Endothelial cell of umbilical vein (primary cell): ENCODE results near the gene APPL2. TPM values are rescaled to one million over a fixed set of nuclear protein-coding genes. Genes with fewer than 3 reads are reported as not detected.

Experiments
- BruUV-seq: library from RNA; stranded (reverse); fragments of 400-500 nt; replicated peaks from 2 replicates; lab custom pipeline; 2021; lab: Mats Ljungman, UMichigan
- CTCF ChIA-PET: fragments of 300-600, 350-600 bp; sonication (Branson Sonifier 250); formaldehyde crosslinking; loops from one replicate; lab custom pipeline; 2021; ENCODE audit warnings: antibody characterized with exemption, inconsistent platforms; lab: Charles Lee
- POLR2A ChIA-PET: fragments of 300-600, 350-600 bp; sonication (Branson Sonifier 250); formaldehyde crosslinking; loops from one replicate; lab custom pipeline; 2021; ENCODE audit warnings: antibody characterized with exemption, inconsistent platforms; lab: Charles Lee
- DNase-seq: peaks from one replicate; pipeline ENCODE4 v3.0.0-alpha.2; 2011; ENCODE audit warnings: low read depth, low spot score
- FAIRE-seq: peaks from 2 replicates; lab custom pipeline; 2011; peaks lifted over from hg19 to GRCh38; lab: Jason Lieb, UNC
- H2AFZ ChIP-seq: 2 replicates; pipeline ENCODE4 v1.6.0; 2012; ENCODE audit warnings: low read depth, low read length, control low read depth, inconsistent platforms
- H3K27ac ChIP-seq: 2 replicates; pipeline ENCODE4 v1.5.1; 2011; ENCODE audit warnings: low read depth, mild to moderate bottlenecking, control low read depth, low read length, moderate library complexity; ENCODE audit not compliant: insufficient read depth
- H3K27me3 ChIP-seq, 2 experiments: 2 replicates each; pipeline versions ENCODE4 v1.6.0 to v1.6.1; 2011; ENCODE audit warnings: low read length in 2 of 2, mixed read lengths in 1 of 2; ENCODE audit not compliant: control insufficient read depth in 2 of 2, insufficient read depth in 2 of 2
- H3K36me3 ChIP-seq, 2 experiments: 2 replicates in 1 of 2; 3 replicates in 1 of 2; pipeline ENCODE4 v1.5.1; 2011; ENCODE audit warnings: low read length in 2 of 2, mild to moderate bottlenecking in 1 of 2, moderate library complexity in 1 of 2; ENCODE audit not compliant: control insufficient read depth in 2 of 2, insufficient read depth in 2 of 2; ENCODE audit errors: extremely low read depth in 1 of 2
- H3K4me1 ChIP-seq: 3 replicates; pipeline ENCODE4 v1.5.1; 2011; ENCODE audit warnings: mild to moderate bottlenecking, low read length; ENCODE audit not compliant: control insufficient read depth, insufficient read depth; ENCODE audit errors: extremely low read depth
- H3K4me2 ChIP-seq: 2 replicates; pipeline ENCODE4 v1.6.1; 2011; ENCODE audit warnings: low read length, control low read depth, mixed read lengths; ENCODE audit not compliant: insufficient read depth
- H3K4me3 ChIP-seq, 3 experiments: fragments of 200-600 bp in 1 of 3; sonication (generic), shearing (Covaris generic) in 1 of 3; replicated peaks in 1 of 3; 2 replicates each; pipeline ENCODE4 v1.5.1; 2011 to 2016; ENCODE audit warnings: control low read depth in 3 of 3, low read length in 3 of 3, mild to moderate bottlenecking in 2 of 3, inconsistent platforms in 1 of 3, low read depth in 1 of 3, moderate library complexity in 1 of 3; ENCODE audit not compliant: insufficient read depth in 1 of 3
- H3K79me2 ChIP-seq: 2 replicates; pipeline ENCODE4 v1.6.0; 2012; ENCODE audit warnings: low read length, inconsistent platforms; ENCODE audit not compliant: control insufficient read depth, insufficient read depth
- H3K9ac ChIP-seq: replicated peaks from 2 replicates; pipeline ENCODE3; 2011; ENCODE audit warnings: low read length, control low read depth; ENCODE audit not compliant: insufficient read depth; ENCODE audit errors: extremely low read depth
- H3K9me1 ChIP-seq: replicated peaks from 3 replicates; pipeline ENCODE4 v1.6.0; 2011; ENCODE audit warnings: mild to moderate bottlenecking, low read length; ENCODE audit not compliant: control insufficient read depth, insufficient read depth; ENCODE audit errors: extremely low read depth
- H3K9me3 ChIP-seq: replicated peaks from 2 replicates; pipeline ENCODE4 v1.5.1; 2012; ENCODE audit warnings: low read length, inconsistent platforms; ENCODE audit not compliant: control insufficient read depth, insufficient read depth
- H4K20me1 ChIP-seq: replicated peaks from 2 replicates; pipeline ENCODE3; 2011; ENCODE audit warnings: mild to moderate bottlenecking, low read length; ENCODE audit not compliant: control insufficient read depth, insufficient read depth; ENCODE audit errors: extremely low read depth
- CTCF ChIP-seq, 2 donors: IDR thresholded peaks; 1 replicate in 1 of 2; 2 replicates in 1 of 2; pipeline ENCODE4 v1.5.1; 2011; ENCODE audit warnings: low read length in 2 of 2, mild to moderate bottlenecking in 2 of 2, moderate library complexity in 2 of 2, control low read depth in 1 of 2, inconsistent platforms in 1 of 2, low read depth in 1 of 2; ENCODE audit not compliant: insufficient read depth in 1 of 2; ENCODE audit errors: extremely low read depth in 1 of 2
- EZH2 ChIP-seq: IDR thresholded peaks from 2 replicates; pipeline ENCODE4 v1.6.1; 2012; ENCODE audit warnings: borderline replicate concordance, low read depth, mild to moderate bottlenecking, moderate library complexity, low read length, inconsistent platforms; ENCODE audit not compliant: severe bottlenecking
- FOS ChIP-seq: IDR thresholded peaks from 2 replicates; pipeline ENCODE4 v1.6.1; 2011; ENCODE audit warnings: mild to moderate bottlenecking, low read length, moderate library complexity, borderline replicate concordance; ENCODE audit not compliant: insufficient read depth
- GATA2 ChIP-seq: IDR thresholded peaks from 2 replicates; pipeline ENCODE4 v1.7.0; 2011; ENCODE audit warnings: low read depth, mild to moderate bottlenecking, moderate library complexity, mixed read lengths, low read length; ENCODE audit not compliant: insufficient read length, insufficient read depth
- JUN ChIP-seq: IDR thresholded peaks from 2 replicates; pipeline ENCODE4 v1.6.1; 2011; ENCODE audit warnings: borderline replicate concordance, low read depth; ENCODE audit not compliant: insufficient read length, insufficient read depth
- MAX ChIP-seq: IDR thresholded peaks from 2 replicates; pipeline ENCODE4 v1.6.1; 2011; ENCODE audit not compliant: insufficient read depth, insufficient read length
- MYC ChIP-seq: IDR thresholded peaks from one replicate; pipeline ENCODE4 v1.6.1; 2011; ENCODE audit warnings: mild to moderate bottlenecking, low read depth, low read length
- POLR2A ChIP-seq: IDR thresholded peaks from 2 replicates; pipeline ENCODE4 v1.6.1; 2012; ENCODE audit warnings: low read depth, mild to moderate bottlenecking, control low read depth, low read length
- POLR2AphosphoS5 ChIP-seq: IDR thresholded peaks from 2 replicates; pipeline ENCODE4 v1.6.1; 2012; ENCODE audit warnings: low read depth, mild to moderate bottlenecking, control low read depth, low read length, moderate library complexity; ENCODE audit not compliant: insufficient read depth
- dilution Hi-C: fragments of 300-500 bp; cut with MboI; formaldehyde crosslinking; loops from one replicate; pipeline ENCODE4 v1.15.0; 2019; ENCODE audit warnings: low sequenced_read_pairs; ENCODE audit not compliant: extremely low pct_ligation_motif_present
- intact Hi-C: fragments of 100-400 bp; cut with micrococcal nuclease; formaldehyde crosslinking; loops from one replicate; pipeline ENCODE4 v1.10.0; 2022
- polyA plus RNA-seq, 4 experiments: library from polyadenylated mRNA; depleted of rRNA in 3 of 4; stranded (reverse) in 3 of 4; unstranded in 1 of 4; fragments of >200 nt; gene quantifications; 2 replicates each; pipeline versions ENCODE4 v1.2.1 to v1.2.3, GENCODE V29; 2011 to 2012; ENCODE audit warnings: missing spikeins in 1 of 4
- total RNA-seq: library from RNA; stranded (reverse); gene quantifications from 2 replicates; pipeline ENCODE4 v1.2.3, GENCODE V29; 2021

APPL2 gene
- total and polyA plus RNA-seq, 2 donors (not counting 3 experiments of a cell fraction or from before 2014, with no cell fraction given) = 8.1 to 21.4 TPM

GRCh38 chr12:105245291-105245690 lies 9.3 kb upstream of the APPL2 start:
- Histone ChIP-seq H3K9ac (no peak overlapping the region), H3K9me1 (no peaks in the 10 kb centered on the region), H3K9me3 (no peaks in the 10 kb centered on the region), H3K36me3 (no peaks in the 10 kb centered on the region), H4K20me1 (no peaks in the 10 kb centered on the region), H3K4me2 (no peak overlapping the region), H3K79me2 (no peaks in the 10 kb centered on the region), H3K4me3 (no peak overlapping the region), H3K27me3 (peaks cover 0 to 1% of the 10 kb centered on the region in 2 experiments), H3K27ac (no peak overlapping the region), H2AFZ (no peak overlapping the region), H3K4me1 (no peaks in the 10 kb centered on the region)
- no TSS peak for BruUV-seq
- no peak for FAIRE-seq
- dilution Hi-C loops = no loop called here
- intact Hi-C loops = no loop called here
- POLR2A ChIA-PET = no interaction called here
- DNase-seq = peak; percentile 25
- CTCF ChIA-PET = interaction anchor here (0.6 kb wide), 1 partner anchor 33 kb away, joined by 3 read pairs; no protein-coding TSS in a partner anchor
- TF ChIP-seq EZH2 (no peak), MAX (no peak), JUN (no peak), POLR2AphosphoS5 (no peak), MYC (no peak), FOS (no peak), CTCF (IDR thresholded peaks at IDR 0.05; ENCODE audit: extremely low read depth in 1 of 2, insufficient read depth in 1 of 2, low read depth in 1 of 2, low read length in 2 of 2) (no peak), GATA2 (no peak), POLR2A (no peak)
